Neural crest cell (in vitro differentiated cells): ENCODE results near the gene TPPP. TPM values are rescaled to one million over a fixed set of nuclear protein-coding genes. Genes with fewer than 3 reads are reported as not detected.
"Not testable (repeated sequence)": the region's sequence is repeated elsewhere in the genome, so short reads cannot be mapped to it uniquely, and the experiment has no call there.

Source experiments
- DNase-seq: peaks from one replicate; pipeline ENCODE4 v3.0.0; 2021; ENCODE audit warnings: low read depth, mixed read lengths, low spot score
- H3K27ac Mint-ChIP-seq: one replicate; pipeline ENCODE4 v1.8.0; 2021; ENCODE audit warnings: mild to moderate bottlenecking, mixed read lengths; ENCODE audit not compliant: unreplicated experiment
- H3K27me3 Mint-ChIP-seq: 2 replicates; pipeline ENCODE4 v1.8.0; 2021; ENCODE audit warnings: low read depth, mild to moderate bottlenecking, mixed read lengths
- H3K36me3 Mint-ChIP-seq: 2 replicates; pipeline ENCODE4 v1.8.0; 2021; ENCODE audit warnings: low read depth, mild to moderate bottlenecking, mixed read lengths
- H3K4me1 Mint-ChIP-seq: 2 replicates; pipeline ENCODE4 v1.8.0; 2021; ENCODE audit warnings: mixed read lengths
- H3K4me3 Mint-ChIP-seq: one replicate; pipeline ENCODE4 v1.8.0; 2021; ENCODE audit warnings: mild to moderate bottlenecking, mixed read lengths
- H3K9me3 Mint-ChIP-seq: 2 replicates; pipeline ENCODE4 v1.8.0; 2021; ENCODE audit warnings: mixed read lengths
- CTCF ChIP-seq: fragments of 200-600 bp; sonication (generic); conservative IDR thresholded peaks from 2 replicates; pipeline ENCODE4 v1.5.0; 2021; ENCODE audit warnings: antibody characterized with exemption, mild to moderate bottlenecking
- total RNA-seq: library from RNA; stranded (reverse); gene quantifications from 2 replicates; pipeline ENCODE4 v1.2.1, GENCODE V29; 2021

TPPP gene
- total RNA-seq, 1 donor from 2014 or later, result 2.7 TPM

- H3K36me3 Mint-ChIP-seq, result peaks cover 7% of the 10 kb centered on the region
- no peaks in the 10 kb centered on the region for H3K9me3 Mint-ChIP-seq
- TF ChIP-seq CTCF, result no peak
- H3K27ac Mint-ChIP-seq, result no peak overlapping the region
- H3K4me1 Mint-ChIP-seq, result no peaks in the 10 kb centered on the region
- no peak for DNase-seq
- no peaks in the 10 kb centered on the region for H3K27me3 Mint-ChIP-seq
- no peak overlapping the region for H3K4me3 Mint-ChIP-seq
Measured at GRCh38 chr5:634191-634590, 59.0 kb downstream of the TPPP start.

- Mint-ChIP-seq H3K36me3 (peaks cover 7% of the 10 kb centered on the region), H3K27ac (no peak overlapping the region), H3K4me3 (no peak overlapping the region), H3K27me3 (no peaks in the 10 kb centered on the region), H3K9me3 (no peaks in the 10 kb centered on the region), H3K4me1 (no peaks in the 10 kb centered on the region)
- DNase-seq, result peak; percentile 16
- no peak for TF ChIP-seq CTCF
Measured at GRCh38 chr5:633501-633955, 59.6 kb downstream of the TPPP start.

DNA sequence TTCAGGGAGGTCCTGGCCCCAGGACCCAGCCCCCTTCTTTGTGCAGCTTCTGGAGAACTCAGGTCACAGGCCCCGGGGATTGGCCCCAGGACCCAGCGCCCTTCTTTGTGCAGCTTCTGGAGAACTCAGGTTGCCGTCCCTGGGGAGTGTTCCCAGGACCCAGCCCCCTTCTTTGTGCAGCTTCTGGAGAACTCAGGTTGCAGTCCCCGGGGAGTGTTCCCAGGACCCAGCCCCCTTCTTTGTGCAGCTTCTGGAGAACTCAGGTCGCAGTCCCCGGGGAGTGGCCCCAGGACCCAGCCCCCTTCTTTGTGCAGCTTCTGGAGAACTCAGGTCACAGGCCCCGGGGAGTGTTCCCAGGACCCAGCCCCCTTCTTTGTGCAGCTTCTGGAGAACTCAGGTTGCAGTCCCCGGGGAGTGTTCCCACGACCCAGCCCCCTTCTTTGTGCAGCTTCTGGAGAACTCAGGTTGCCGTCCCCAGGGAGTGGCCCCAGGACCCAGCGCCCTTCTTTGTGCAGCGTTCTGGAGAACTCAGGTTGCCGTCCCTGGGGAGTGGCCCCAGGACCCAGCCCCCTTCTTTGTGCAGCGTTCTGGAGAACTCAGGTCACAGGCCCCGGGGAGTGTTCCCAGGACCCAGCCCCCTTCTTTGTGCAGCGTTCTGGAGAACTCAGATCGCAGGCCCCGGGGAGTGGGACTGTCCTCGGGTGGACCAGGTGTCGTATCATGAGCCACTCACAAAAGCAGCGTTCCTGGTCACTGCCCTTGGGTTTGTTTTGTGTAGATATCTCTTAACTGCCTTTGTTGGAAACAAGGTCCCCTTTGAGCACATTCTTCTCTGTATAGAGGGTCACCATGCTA is 64.6 kb downstream of the TPPP start:
- not testable (repeated sequence) for DNase-seq, H3K27ac Mint-ChIP-seq, H3K36me3 Mint-ChIP-seq, H3K9me3 Mint-ChIP-seq, H3K27me3 Mint-ChIP-seq, H3K4me3 Mint-ChIP-seq, H3K4me1 Mint-ChIP-seq

- Mint-ChIP-seq H3K27ac (peak overlapping the region; percentile 35), H3K36me3 (peaks cover 4% of the 10 kb centered on the region), H3K27me3 (no peaks in the 10 kb centered on the region), H3K4me3 (no peak overlapping the region), H3K4me1 (peaks cover 4% of the 10 kb centered on the region), H3K9me3 (no peaks in the 10 kb centered on the region)
- DNase-seq, result no peak
- TF ChIP-seq CTCF, result no peak
Measured at GRCh38 chr5:627840-628239, 65.3 kb downstream of the TPPP start.

DNA sequence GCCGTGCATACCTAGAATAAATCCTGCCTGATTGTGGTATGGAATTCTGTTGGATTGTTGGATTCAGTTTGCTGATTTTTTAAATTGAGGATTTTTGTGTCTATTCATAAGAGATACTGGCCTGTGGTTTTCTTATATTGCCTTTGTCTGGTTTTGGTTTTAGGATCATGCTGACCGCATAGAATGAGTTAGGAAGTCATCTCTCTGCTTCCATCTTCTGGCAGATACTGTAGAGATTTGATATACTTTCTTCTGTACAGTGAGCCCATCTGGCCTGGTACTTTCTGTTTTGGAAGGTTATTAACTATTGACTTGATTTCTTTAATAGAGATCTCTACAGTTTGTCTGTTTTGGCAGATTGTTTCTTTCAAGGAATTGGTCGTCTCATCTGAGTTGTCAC is 66.3 kb downstream of the TPPP start:
- Mint-ChIP-seq H3K4me3 (no peak overlapping the region), H3K9me3 (no peaks in the 10 kb centered on the region), H3K36me3 (peaks cover 4% of the 10 kb centered on the region), H3K4me1 (peaks cover 4% of the 10 kb centered on the region), H3K27ac (no peak overlapping the region), H3K27me3 (no peaks in the 10 kb centered on the region)
- DNase-seq, result no peak
- no peak for TF ChIP-seq CTCF

GRCh38 chr5:625516-625915 is 67.6 kb downstream of the TPPP start:
- Mint-ChIP-seq H3K9me3 (no peaks in the 10 kb centered on the region), H3K27me3 (no peaks in the 10 kb centered on the region), H3K4me3 (no peak overlapping the region), H3K4me1 (peaks cover 4% of the 10 kb centered on the region), H3K36me3 (peaks cover 4% of the 10 kb centered on the region), H3K27ac (peak overlapping the region; percentile 27)
- DNase-seq, result no peak
- no peak for TF ChIP-seq CTCF
